Stimulated activated CD4-positive, alpha-beta T cell treated with anti-CD3 and anti-CD28 coated beads, Interleukin-1b, Interleukin-23, amount 100 ng/mL, for 24 hours (primary cell): ENCODE data around the gene IGFL2.
"Not testable (repeated sequence)": the region's sequence is repeated elsewhere in the genome, so short reads cannot be mapped to it uniquely, and the experiment has no call there.

Experiments
- DNase-seq, 4 experiments: peaks; one replicate each; pipeline ENCODE4 v3.0.0-alpha.2; 2020; ENCODE audit warnings: low read depth in 4 of 4, low spot score in 1 of 4

IGFL2 gene

DNA sequence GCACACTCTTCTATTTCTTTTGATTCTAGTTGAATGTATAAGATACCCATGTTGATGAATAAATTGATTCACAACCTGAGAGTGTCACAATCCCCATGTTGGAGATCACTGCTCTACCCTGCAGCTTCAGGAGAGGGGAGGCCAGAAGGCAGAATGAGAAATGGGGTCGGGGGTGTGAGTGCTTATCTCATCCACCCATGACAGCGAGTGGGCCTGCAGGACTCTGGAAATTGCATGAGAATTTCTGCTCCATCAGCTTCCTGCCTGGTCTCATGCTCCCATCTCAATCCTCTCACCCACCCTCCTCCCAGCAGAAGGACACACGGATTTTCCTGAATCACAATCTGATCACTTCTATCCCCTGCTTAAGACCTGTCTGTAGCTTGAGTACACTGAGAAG is 58.6 kb downstream of the IGFL2 start:
- no peak for DNase-seq

- DNase-seq, result not testable (repeated sequence)
Measured at GRCh38 chr19:46207858-46208257, 59.8 kb downstream of the IGFL2 start.

- DNase-seq, result no peak
Measured at GRCh38 chr19:46209051-46209450, 61.0 kb downstream of the IGFL2 start.

GRCh38 chr19:46209472-46209871 is 61.4 kb downstream of the IGFL2 start:
- DNase-seq, result no peak

DNA sequence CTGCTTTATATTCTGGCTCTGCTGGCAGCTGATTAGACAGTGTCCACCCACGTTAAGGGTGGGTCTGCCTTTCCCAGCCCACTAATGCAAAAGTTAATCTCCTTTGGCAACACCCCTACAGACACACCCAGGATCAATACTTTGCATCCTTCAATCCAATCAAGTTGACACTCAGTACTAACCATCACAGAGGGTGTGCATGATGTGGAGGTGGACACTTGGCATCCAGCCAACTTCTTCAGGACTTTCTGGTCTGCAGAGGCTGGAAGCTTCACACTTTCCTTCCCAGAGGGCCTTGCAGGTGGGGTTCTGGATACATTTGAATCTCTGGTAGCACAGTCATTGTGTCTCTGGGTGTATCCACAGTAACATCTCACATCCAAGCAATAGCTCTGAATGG is 62.6 kb downstream of the IGFL2 start:
- DNase-seq, result no peak
